NCI-H1105 treated with DMSO at 0.1 percent for 48 hours (cell line): Measurements from ENCODE around the gene RGS19.

Source experiments
- DNase-seq: peaks from one replicate; lab custom pipeline; 2025; lab: John Stamatoyannopoulos, UW

Gene RGS19

DNA sequence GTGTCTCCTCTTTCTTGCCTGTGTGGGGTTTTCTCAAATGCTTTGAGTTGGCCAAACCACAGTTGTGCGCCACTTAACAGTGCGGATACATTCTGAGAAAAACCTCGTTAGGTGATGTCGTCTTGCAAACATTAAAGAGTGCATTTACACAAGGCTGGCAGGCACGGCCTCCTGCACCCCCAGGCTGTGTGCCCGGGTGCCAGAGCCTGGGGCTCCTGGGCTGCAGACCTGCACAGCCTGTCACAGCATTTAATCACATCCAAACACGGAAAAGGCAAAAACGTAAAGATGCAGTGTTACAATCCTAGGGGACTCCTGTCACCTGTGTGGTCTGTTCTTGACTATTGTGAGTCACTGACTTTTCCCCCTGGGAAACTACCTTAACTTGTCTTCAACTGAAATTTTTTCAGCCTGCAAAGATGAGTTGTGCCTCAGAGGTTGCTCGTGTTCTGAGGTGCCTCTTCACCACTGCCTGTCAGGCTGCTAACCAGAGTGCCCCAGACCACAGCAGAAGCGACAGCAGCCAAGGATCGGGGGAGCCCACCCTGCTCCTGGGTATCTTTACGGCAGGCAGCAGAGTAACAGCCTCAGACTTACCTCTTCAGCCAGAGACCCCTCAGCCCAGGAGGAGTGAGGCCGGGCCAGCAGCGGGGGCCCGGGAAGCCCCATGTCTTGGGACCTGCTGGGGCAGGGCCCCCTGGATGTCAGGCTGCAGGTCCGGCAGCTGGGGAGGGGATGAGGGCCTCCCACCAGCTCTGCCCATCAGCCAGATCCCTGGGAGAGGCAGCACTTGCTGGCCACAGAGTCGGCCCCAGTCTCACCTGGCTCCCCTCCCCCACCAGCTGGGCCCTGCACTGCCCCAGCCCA is 44.0 kb downstream of the RGS19 start:
- no peak for DNase-seq

DNA sequence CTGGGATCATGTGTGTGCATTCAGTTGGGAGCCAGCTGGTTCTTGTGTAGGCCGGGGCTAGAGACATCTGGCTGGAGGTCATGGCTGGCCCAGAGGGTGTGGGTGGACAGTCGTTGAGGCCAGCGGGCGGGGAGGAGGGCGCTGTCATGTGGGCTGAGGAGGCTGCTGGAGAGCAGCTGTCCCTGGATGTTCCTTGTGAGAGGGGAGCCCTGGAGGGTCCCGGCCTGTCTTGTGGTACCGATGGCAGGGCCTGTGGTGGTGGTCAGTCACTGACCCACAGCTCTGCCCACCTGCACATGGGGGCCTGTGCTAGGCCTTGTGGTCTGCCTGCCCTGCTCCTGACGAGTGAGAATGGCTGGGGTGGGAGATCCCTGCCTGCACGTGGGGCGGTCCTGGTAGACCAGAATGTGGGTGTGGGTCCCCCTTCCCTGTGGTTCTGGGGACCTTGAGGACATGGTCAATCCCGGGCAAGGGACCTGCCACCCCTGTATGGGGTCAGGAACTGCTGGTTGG is 45.3 kb downstream of the RGS19 start:
- DNase-seq: no peak

DNA sequence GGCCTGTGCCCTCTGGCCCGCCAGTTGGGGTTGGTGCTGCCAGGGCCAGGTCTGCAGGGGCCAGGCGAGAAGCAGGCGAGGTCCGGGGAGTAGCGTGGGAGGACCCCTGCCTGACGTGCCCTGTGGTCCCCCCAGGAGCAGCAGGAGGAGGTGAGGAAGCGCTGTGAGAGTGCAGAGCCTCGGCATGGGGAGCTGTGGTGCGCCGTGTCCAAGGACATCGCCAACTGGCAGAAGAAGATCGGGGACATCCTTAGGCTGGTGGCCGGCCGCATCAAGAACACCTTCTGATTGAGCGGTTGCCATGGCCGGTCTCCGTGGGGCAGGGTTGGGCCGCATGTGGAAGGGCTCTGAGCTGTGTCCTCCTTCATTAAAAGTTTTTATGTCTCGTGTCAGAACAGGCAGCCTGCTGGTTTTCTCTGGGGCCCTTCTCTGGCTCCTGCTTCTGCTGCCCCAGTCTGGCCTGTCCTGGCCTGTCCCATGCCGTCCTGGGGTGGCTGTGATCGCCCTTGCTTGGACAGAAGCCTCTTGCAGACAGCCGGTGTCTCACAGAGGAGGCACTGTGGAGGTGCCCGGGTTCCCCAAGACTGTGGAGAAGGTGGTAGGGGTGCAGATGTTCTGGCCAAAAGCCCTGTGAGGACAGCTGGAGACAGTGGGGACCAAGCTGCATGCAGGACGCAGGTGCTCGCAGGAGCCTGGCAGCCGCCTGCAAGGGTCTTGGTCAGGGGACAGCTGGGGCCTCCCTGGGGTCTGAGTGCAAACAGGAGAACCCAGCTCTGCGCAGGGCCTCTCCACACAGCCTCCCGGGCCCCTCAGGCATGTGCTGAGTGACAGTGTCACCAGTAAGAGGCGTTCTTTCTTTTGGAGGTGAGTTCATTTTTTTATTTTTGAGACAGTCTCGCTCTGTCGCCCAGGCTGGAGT is 46.4 kb downstream of the RGS19 start:
- DNase-seq: no peak

DNA sequence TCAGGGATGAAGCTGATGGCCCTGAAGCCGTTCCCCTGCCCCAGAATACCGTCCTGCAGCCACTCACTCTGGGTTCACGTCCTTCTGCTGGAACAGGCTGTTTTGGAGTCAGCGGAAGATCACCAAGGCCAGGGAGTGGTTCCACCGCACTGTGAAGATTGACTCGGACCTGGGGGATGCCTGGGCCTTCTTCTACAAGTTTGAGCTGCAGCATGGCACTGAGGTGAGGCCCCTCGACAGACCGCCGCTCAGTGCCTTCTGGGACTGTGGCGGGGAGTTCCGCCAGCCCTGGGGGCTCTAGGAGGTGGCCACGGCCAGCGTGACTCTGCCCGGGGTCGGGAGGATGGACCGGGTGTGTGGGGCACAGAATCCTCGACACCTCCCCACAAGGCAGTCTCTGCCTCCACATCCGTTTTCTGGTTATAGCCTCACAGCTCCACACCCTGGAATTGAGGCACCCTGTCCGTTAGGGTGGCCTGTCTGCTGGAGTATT is 47.5 kb downstream of the RGS19 start:
- no peak for DNase-seq

DNA sequence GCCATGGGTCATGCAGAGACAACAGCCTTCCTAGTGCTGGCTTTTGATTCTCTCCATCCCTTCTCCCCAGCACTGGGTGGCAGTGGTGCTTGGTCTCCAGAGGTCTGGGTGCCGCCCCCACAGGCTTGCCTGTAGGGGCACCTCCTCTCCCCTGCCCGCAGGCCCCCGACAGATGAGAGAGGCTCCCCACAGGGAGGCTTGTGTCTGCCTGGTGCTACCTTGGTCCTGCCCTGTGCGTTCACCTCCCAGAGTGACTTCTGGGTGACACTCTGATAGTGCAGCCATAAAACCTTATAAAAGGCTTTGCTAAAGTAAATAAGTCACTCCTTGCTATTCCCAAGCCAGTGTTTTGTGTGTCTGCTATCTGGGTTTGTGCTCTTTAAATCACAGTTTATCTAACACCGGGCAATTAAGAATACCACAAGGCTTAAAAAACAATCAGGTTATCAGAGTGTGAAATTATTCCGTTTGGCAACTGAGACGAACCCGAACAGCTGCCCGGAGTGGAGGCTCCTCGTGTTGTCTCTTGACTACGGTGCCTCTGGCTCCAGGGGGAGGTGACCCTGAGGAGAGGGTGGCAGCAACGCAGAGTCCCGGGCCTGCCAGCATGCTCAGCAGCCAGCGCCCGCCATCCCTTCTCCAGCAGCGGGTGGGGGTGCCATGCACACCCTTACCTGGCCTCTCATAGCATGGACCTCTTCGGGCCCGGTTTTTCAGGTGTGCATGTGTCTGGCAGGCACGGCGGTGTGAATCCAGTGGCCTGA is 48.8 kb downstream of the RGS19 start:
- DNase-seq: no peak

DNA sequence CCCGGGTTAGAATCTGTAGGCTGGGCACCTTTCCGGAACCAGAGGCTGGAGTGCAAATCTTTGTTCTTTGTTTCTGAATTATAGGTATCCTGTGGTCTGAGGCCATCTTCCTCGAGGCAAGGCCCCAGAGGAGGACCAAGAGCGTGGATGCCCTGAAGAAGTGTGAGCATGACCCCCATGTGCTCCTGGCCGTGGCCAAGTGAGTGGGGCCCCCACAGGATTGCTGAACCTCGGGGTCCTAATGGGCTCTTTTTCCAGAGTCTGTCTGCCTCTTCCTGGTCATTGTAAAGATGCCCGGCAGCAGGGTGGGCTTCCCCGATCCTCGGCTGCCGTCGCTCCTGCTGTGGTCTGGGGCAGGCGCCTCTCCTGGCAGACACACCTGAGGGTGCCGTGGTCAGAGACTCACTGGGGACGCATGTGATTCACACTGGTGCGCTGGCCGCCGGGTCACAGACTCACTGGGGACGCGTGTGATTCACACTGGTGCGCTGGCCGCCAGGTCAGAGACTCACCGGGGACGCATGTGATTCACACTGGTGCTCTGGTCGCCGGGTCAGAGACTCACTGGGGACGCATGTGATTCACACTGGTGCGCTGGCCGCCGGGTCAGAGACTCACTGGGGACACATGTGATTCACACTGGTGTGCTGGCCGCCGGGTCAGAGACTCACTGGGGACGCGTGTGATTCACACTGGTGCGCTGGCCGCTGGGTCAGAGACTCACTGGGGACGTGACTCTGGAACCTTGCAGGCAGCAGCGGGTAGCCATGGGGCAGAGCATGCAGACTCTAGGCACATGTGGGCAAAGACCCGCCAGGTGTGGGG is 49.8 kb downstream of the RGS19 start:
- DNase-seq: no peak

DNA sequence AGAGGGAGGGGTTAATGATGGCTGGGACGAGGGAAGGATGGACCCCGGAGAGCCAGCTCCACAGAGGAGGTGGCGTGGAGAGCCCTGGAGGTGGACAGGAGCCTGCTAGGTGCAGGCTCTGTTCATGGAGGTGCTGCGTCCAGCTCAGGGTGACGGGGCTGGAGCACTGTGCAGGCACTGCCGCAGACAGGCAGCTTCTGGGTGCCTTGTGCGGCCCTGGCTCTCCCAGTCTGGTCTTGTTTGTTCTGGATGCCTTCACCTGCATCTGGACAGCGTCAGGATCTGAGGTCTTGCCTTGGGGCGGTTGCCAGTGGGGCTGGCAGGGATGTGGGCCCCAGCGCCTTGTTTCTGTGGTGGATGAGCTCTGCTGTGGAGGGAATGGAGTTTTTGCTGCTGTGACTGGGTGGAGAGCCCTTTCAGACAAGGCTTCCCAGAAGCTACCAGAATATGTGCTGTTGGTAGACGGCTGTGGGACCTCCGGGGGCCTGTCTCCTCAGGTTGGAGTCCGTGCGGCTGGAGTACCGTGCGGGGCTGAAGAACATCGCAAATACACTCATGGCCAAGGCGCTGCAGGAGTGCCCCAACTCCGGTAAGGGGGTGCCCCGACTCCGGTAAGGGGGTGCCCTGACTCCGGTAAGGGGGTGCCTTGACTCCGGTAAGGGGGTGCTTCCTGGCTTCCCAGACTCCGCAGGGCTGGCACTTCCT is 51.2 kb downstream of the RGS19 start:
- no peak for DNase-seq

DNA sequence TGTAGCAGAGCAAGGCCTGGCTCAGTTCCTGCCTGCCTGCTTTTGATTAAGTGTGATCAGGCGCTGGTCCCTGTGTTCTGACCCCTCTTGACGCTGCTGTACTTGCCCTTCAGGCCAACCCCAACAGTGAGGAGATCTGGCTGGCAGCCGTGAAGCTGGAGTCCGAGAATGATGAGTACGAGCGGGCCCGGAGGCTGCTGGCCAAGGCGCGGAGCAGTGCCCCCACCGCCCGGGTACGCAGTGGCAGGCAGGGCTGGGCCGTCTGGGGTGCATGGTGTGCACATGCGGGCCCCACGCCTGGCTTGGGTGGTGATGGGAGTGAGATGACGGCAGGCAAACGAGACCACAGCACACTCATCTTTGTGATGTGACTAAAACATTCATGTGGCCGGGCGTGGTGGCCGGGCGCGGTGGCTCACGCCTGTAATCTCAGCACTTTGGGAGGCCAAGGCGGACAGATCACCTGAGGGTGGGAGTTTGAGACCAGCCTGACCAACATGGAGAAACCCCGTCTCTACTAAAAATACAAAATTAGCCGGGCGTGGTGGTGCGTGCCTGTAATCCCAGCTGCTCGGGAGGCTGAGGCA is 53.4 kb downstream of the RGS19 start:
- DNase-seq: no peak

DNA sequence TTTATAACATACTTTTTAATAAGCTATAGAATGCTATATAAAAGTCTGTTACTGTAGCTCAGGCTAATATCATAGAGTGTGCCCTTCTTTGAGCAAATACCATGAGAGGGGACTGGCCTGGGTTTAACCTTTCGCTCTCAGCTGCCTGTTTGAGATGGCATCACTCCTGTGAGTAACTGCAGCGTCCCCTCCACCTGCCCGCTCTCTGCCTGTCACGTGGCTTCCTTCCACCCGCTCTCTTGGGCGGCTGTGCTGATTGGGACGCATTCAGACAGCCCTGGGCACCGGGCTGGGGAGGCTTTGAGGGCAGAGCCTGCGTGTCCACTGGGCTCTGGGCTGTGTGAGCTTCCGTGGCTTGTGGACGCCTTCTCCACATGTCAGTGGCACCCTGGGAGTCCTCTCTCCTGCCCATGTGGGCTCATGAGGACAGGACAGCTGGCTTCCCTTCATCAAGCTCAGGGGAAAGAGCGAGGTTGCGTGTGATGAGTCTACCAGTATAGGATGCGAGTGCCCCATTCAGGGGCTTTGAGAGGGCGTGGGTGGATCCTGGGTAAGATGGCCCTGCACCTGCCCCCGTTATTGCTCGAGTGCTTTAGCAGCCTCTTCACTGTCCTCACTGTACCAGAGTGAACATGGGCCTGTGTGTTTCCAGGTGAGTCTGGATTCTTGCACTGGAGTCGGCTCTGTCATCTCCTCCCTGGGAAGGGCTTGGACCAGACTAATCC is 54.1 kb downstream of the RGS19 start:
- no peak for DNase-seq

DNA sequence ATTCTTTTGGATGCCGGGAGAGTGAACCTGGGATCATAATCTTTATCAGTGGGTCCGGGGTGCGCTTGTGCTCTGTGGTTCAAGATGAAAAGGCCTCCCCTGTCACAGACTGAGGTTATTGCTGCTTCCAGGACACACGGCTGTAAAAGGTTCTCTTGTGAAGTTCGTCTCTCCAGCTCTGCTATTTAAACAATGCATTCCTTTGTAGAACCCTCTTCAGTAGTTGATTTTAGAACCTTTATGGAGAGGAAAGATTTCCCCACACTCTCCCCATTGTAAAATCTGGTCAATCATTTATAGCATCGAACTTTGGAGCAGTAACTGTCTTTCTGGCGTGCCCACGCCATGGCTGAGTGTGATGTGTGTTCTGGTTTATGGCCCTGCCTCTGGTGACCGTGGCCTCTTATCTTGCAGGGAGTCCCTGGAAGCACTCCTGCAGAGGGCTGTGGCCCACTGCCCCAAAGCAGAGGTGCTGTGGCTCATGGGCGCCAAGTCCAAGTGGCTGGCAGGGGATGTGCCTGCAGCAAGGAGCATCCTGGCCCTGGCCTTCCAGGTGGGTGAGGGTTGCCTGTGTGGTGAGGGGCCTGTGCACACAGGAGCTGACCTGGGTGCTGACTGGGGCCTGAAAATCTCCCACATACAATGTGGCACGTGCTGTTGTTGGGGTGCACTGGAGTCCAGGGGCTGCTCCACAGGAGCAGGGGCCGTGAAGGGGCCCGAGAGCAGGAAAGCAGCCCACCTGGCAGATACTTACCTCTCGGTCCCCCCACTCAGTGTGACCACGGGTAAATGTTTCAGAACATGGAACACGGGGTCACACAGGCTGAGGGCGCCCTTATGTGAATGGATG is 55.0 kb downstream of the RGS19 start:
- no peak for DNase-seq

DNA sequence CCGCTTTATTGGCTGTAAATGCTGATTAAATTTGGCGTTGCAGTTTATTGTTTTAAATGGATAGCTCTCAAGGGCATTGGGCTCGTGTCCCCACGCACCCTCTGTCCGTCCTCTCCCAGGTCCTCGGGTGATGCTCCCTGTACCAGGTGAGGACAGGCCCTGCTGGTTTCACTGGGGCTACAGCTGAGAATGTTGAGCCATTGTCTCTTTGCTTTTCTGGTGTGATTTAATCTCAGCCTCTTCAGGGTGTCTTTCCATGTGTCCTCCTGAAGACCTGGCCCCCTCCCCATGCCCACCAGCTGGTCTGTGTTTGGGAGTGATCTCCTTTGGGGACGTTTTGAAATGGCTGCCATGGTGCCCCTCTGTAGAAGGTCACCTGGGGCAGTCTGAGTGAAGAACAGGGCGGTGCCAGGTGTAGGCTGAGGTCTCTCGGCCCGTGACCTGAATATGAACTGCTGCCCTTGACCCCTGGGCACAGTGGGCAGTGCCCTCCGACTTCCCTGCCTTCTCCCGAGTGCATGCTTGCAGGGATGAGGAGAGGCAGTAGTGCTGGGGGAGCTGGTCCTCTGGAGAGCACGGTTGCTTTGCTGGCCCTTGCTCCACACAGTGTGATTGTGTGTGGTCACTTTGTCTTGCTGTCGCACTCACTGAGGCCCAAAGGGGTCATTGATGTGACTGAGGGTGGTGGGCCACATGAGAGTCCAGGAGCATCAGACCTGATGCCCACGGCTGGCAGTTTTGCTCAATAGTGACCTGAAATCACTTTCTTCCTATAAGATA is 55.8 kb downstream of the RGS19 start:
- DNase-seq: no peak
